Stomach (tissue), 4 donors: ENCODE results near the gene JMJD1C.

Source experiments
- CTCF ChIP-seq, 7 experiments: fragments of 450-650 bp in 4 of 7; fragments of 200-600 bp in 3 of 7; sonication (generic) in 3 of 7; IDR thresholded peaks; one replicate each; pipeline ENCODE4 v1.5.1; 2016 to 2019; ENCODE audit warnings: antibody characterized with exemption in 7 of 7, control low read depth in 2 of 7, mild to moderate bottlenecking in 1 of 7
- EP300 ChIP-seq: sonication (generic); formaldehyde crosslinking; IDR thresholded peaks from one replicate; pipeline ENCODE4 v1.6.1; 2017; ENCODE audit warnings: antibody characterized with exemption
- POLR2A ChIP-seq, 4 donors: fragments of 450-650 bp; IDR thresholded peaks; one replicate each; pipeline ENCODE4 v1.6.1; 2016; ENCODE audit warnings: antibody characterized with exemption in 4 of 4, control low read depth in 2 of 4, mild to moderate bottlenecking in 1 of 4, moderate library complexity in 1 of 4
- POLR2AphosphoS5 ChIP-seq, 3 donors: sonication (generic); formaldehyde crosslinking; IDR thresholded peaks; one replicate each; pipeline ENCODE4 v1.6.1; 2016; ENCODE audit warnings: antibody characterized with exemption in 3 of 3

DNA sequence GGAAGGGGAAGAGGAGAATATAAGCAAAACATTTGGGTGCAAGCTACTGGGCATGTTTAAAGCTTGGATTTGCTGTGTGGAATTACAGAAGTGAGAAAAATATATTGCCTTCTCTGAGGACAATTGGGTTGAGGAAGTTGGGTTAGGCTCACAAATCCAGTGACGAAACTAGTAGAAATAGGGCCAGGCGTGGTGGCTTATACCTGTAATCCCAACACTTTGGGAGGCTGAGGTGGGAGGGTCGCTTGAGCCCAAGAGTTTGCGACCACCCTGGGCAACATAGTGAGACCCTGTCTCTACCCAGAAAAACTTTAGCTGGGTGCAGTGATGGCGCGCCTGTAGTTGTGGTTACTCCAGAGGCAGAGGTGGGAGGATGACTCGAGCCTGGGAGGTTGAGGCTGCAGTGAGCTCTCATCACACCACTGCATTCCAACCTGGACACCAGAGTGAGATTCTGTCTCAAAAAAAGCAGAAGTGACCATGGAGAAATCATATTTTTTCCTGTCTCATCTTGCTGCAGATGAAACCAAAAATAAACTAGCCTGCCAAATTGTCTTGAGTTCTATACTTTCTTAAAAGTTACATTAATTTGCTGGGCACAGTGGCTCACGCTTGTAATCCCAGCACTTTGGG, 310.3 kb downstream of the JMJD1C start:
- no peak for TF ChIP-seq CTCF (IDR thresholded peaks at IDR 0.05)
- TF ChIP-seq POLR2A (IDR thresholded peaks at IDR 0.05), result no peak
- TF ChIP-seq EP300, result no peak
- TF ChIP-seq POLR2AphosphoS5 (IDR thresholded peaks at IDR 0.05), result no peak
